SIG-M5 (cell line): ENCODE measurements around the gene ITGAE.
A peak's percentile ranks its signal among the peaks of the same experiment; 100 is the strongest.
"Not testable (repeated sequence)": the region's sequence is repeated elsewhere in the genome, so short reads cannot be mapped to it uniquely, and the experiment has no call there.

Experiments
- DNase-seq: peaks from one replicate; lab custom pipeline; 2025; lab: John Stamatoyannopoulos, UW

Gene ITGAE

DNA sequence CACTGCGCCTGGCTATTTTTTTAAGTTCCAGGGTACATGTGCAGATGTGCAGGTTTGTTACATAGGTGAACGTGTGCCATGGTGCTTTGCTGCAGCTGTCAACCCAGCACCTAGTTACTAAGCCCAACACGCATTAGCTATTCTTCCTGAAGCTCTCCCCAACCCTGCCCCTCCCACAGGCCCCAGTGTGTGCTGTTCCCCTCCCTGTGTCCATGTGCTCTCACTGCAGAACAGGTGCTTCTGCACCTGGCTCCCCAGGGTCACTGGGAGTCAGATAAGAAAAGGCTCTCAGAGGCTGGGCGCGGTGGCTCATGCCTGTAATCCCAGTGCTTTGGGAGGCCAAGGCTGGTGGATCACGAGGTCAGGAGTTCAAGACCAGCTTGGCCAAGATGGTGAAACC, 71.1 kb downstream of the ITGAE start:
- no peak for DNase-seq

DNA sequence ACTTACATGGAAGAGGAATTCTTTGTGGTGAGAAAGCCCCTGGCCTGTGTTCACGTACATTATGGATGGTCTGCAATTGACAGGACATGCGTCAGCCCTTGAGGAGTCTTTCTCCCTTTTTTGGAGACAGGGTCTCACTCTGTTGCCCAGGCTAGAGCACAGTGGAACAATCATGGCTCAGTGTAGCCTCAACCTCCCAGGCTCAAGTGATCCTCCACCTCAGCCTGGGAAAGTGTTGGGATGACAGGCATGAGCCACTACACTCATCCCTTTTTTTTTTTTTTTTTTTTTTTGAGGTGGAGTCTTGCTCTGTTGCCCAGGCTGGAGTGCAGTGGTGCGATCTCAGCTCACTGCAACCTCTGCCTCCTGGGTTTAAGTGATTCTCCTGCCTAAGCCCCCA, 72.9 kb downstream of the ITGAE start:
- not testable (repeated sequence) for DNase-seq

DNA sequence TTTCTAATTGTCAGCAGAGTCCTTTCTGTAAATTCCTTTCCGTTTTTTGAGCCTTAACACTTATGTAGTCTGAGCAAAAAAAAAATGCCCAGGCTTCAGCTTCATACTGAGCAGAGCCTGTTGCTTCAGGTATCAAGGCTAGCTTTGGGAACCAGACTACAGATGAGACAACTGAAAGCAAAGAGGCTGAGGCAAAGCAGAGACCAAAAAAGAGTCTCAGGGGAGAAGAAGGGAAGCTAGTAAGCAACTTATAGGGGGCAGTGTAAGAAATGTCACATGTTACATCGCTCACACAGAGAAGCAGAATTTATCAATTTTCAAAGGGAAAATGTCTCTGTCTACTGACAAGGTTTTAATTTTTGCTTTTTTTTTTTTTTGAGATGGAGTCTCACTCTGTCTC, 73.9 kb downstream of the ITGAE start:
- no peak for DNase-seq

DNA sequence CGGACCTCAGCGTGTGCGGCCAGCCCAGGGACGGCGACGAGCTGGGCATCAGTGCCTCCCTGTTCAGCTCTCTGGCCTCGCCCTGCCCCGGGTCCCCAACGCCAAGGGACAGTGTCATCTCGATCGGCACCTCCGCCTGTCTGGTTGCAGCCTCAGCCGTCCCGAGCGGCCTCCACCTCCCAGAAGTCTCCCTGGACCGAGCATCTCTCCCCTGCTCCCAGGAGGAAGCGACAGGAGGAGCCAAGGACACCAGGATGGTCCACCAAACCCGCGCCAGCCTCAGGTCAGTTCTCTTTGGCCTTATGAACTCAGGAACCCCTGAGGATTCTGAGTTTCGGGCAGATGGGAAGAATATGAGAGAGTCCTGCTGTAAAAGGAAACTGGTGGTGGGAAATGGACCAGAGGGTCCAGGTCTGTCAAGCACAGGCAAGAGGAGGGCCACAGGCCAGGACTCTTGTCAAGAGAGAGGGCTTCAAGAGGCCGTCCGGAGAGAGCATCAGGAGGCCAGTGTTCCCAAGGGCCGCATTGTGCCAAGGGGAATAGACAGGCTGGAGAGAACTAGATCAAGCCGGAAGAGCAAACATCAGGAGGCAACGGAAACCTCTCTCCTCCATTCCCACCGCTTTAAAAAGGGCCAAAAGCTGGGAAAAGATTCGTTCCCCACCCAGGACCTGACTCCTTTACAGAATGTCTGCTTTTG, 76.5 kb downstream of the ITGAE start:
- DNase-seq = no peak

DNA sequence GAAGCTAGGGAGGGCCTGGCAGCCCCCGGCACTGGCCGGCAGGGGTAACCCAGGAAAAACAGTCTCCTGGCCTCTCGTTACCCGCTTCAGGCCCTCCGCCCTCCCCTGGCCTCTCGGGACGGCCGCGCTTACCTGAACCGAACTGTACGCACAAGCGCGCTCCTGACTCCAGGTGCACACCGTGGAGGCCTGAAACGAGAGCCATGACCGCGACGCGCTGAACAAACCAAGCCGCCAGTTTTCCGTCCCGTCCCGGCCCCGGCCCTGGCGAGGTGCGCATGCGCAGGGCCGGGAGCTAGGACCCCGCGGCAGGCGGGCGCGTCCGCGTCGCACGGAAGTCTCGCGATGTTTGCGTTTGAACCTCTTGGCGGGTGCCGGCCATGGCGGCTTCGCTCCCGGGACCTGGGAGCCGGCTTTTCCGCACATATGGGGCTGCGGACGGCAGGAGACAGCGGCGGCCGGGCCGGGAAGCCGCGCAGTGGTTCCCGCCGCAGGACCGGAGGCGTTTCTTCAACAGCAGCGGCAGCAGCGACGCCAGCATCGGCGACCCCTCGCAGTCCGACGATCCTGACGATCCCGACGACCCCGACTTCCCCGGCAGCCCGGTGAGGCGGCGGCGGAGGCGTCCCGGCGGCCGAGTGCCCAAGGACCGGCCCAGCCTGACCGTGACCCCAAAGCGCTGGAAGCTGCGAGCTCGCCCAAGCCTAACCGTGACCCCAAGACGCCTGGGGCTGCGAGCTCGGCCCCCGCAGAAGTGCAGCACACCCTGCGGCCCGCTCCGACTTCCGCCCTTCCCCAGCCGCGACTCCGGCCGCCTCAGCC, 77.2 kb downstream of the ITGAE start, which contains the start of gene HASPIN:
Gene HASPIN, plus strand, starts transcription at position 348 of the 822 bp plus-strand sequence. Its CDS starts 33 bp downstream, at position 381.
- DNase-seq = no peak

DNA sequence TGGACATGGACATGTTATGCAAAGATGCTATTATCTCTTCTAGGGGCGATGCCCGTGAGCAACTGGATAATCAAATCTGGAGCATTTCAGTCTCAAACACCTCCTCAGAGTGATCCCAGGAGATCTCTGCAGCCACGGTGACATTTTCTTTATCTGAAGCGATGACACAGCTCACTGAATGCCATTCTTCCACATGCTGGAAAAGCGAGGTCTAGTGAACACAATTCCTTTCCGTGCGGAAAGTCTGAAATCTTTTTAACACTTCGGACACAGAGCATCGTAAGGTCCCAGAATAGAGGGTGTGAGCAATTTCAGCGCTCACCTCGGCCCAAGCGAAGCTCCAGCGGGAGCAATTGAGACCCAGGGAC, 77.8 kb downstream of the ITGAE start:
- no peak for DNase-seq

DNA sequence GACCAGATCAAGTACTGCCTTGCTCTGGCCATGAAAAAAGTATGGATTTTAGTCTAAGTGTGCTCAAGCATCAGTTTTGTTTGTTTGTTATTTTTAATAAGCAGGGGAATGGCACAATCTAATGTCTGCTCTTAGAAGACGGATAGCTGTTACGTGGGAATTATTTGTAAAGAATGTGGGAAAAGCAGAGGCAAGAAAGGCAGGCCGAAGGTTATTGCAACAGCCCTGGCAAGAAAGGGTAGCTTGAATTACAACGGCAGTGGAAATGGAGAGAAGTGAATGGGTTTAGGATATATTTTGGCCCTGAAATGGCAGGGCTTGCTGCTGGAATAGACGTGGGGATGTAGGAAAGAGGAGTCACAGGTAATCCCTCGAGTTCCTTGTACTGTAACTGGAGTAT, 78.3 kb downstream of the ITGAE start:
- no peak for DNase-seq

DNA sequence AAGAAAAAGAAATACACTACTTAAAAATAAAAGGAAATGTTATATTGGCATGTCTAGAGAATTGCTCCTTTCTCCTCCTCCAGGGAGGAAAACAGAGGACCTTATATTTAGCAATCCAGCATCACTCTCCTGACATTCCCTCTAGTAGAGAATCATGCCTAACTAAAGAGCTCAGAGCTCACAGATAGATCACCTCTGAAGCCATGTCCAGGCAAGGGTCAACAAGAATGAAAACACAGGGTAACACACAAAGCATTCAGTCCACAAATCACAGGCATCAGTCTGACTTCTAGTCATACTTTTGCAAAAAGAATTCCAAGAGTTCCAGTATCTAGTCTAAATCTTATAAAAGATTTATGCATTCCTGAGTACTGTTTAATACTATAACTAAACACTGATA, 81.7 kb downstream of the ITGAE start:
- no peak for DNase-seq

DNA sequence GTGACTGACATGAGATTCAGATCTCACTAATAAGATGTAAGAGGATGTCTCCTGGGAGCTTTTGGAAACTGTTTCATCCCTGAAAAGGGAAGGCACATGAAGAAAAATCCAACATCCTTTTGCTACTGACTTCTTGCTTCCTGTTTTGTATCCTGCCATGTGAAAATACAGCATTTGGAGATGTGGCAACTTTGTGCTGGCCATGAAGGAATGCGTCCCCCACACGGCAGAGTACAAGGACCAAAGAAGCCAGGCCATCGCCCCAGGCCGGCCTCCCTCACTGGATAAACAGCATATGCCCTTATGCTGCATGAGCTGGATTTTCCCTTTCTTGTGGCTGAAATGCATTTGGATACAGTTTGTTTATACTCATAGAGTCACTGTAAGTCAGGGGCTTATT, 82.8 kb downstream of the ITGAE start:
- DNase-seq = no peak

DNA sequence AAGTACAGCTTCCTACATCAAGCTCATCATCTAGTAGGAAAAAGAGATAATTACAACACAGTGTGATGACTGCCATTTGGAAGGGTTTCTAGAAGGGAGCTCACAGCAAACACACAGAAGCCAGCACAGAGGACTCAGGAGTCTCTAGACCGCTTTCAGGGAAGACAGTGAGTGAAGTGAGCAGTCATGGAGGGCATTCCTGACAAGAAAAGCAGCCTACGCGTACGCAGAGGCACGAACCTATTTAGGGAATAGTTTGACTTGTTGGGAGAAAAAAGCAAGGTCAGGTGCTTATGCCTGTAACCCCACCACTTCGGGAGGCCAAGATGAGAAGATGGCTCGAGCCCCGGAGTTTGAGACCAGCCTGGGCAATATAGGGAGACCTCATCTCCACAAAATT, 85.7 kb downstream of the ITGAE start:
- no peak for DNase-seq

DNA sequence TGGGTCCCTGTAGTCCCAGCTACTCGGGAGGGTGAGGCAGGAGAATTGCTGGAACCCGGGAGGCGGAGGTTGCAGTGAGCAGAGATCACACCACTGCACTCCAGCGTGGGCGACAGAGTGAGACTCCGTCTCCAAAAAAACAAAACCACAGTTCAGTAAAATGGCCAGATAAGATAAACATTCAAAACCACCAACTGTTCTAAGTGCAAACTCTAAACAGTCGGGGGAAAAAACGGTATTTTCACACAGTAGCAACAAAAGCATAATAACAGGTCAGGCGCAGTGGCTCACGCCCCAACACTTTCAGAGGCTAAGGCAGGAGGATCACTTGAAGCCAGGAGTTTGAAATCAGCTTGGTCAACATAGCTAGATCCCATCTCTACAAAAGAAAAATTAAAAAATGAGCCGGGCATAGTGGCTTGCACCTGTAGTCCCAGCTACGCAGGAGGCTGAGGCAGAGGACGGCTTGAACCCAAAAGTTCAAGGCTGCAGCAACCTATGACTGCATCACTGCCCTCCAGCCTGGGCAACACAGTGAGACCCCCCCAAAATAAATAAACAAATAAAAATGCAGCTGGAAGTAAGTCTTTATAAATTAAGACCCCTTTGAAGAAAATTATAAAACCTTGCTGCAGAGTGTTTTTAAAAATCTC, 88.1 kb downstream of the ITGAE start:
- DNase-seq = no peak

DNA sequence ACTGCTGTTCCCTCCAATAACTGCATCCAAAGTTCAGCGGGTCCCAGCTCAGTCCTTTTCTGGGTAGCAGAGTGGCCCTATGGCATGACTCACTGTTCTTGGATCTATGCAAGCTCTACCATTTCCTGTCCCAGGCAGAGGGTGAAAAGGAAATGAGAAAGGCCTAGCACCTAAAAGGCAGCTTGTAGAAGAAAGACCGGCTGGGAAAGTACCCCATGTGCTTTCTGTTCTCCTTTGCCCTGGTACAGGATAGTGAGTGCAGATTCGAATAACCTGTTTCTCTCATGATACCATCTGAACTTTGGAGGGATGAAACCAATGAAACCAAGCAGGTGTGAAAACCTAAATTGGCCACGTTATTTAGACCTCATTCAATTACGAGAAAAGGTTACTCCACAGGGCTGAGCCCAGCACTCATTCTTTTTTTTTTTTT, 90.0 kb downstream of the ITGAE start:
- DNase-seq = peak; percentile 30

DNA sequence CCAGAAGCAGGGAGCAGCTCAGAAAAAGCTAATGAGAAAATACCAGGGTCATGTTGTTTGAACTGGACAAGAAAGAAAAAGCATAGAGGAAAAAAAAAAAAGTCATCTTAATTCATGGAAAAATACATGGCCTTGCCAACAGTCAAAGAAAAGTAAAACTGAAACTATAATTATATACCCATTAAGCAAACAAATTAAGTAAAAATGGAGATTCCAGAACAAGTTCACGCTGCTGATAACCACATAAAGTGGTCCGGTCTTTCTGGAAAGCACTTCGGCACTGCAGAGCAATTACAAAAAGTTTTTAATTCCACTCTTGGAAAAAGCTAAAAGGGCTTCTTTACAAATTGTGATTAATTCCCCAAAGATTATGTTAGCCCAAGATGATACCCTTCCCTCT, 92.6 kb downstream of the ITGAE start:
- DNase-seq = no peak

DNA sequence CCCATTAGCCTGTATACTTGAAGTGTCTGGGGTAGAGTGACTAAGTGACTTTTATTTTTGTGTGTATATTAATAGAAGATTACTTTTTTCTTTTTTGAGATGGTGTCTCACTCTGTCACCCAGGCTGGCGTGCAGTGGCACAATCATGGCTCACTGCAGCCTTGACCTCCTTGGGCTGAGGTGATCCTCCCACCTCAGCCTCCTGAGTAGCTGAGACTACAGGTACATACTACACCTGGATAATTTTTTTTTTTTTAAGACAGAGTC, 95.3 kb downstream of the ITGAE start:
- DNase-seq = not testable (repeated sequence)

DNA sequence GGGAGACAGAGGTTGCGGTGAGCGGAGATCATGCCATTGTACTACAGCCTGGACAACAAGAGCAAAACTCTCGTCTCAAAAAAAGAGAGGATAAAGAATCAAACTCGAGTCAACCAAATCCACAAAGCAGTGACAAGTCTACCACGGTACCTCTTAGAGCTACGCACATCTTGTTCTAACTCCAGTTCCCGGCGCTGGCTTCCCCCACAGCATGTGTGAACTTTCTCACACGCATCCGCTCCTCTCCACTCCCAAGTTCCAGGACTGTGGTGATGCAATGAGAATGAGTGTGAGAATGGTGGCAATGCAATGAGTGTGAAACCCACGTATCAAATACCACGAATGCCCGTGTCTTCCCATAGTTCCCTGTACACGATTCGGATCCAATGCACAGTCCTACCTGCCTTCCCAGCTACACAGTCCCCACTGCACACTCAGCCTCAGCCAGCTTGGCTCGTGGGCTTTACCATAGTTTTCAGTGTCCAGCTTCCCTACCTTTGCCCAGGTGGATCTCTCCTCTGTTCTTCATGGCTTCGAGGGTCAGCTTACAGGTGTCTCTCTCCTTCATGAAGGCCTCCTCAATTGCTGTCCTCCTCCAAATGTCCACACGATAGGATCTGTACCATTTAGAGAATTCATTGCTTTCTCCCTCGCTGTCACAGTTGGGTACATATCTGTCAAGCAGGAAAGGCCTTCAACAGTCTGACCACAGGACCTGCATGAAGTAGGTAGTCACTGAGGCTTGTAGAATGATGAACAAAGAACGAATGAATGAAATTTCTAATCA, 95.9 kb downstream of the ITGAE start:
- DNase-seq = no peak

DNA sequence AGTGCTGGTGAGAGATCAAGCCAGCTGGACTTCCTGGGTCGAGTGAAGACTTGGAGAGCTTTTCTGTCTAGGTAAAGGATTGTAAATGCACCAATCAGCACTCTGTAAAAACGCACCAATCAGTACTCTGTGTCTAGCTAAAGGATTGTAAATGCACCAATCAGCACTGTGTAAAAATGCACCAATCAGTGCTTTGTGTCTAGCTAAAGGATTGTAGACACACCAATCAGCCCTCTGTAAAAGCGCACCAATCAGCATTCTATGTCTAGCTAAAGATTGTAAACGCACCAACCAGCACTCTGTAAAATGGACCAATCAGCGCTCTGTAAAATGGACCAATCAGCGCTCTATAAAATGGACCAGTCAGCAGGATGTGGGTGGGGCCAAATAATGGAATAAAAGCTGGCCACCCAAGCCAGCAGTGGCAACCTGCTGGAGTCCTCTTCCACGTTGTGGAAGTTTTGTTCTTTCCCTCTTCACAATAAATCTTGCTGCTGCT, 98.9 kb downstream of the ITGAE start:
- DNase-seq = not testable (repeated sequence)

DNA sequence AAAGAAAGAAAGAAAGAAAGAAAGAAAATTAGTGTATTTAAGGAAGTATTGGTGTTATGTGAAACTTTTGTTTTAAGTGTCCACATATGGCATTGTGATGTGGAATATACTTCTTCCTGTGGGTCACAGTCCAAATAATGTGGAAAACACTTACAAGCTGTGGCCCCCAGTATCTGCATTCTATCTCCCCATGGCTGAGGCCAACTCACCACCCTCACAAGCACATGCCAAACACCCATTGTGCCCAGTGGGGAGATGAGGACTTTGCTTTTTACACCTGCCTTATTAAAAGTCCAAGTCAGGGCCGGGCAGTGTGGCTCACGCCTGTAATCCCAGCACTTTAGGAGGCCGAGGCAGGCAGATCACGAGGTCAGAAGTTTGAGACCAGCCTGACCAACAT, 101.0 kb downstream of the ITGAE start:
- DNase-seq = no peak

DNA sequence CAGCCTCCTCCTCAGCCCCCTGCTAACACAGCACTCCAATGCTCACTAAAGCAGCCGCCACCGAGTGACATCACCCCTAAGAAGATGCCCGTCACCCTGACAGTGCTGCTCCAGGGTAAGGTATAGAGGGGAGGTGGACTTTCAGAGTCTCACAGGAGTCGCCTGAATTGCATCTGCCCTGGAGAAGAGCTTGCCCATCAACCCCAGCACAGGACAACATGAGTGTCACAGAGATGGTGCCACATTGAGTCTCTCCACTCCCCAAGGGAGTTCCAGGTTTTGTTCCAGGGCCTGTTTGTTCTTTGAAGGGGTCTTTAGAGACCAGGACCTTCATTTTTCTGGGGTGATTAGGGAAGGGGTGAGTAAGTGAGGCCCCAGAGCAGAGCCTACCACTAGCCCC, 102.8 kb downstream of the ITGAE start:
- no peak for DNase-seq

DNA sequence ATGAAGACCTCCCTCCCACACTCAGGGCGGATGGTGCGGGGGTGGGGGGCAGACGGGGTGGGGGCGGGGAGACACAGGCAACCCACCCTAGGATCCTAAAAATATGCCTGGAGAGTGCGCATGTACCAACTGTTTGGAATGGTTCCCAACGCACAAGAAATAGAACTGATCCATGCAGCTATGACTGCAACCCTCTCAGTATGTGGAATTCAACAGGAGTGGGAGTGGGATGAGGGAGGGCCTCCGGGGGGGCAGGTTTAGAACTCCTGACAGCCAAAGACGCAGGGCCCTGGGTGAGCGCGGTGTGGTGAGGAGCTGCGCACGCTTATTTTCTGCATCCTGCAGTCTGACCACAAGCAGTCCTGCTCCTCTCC, 103.9 kb downstream of the ITGAE start:
- DNase-seq = no peak

DNA sequence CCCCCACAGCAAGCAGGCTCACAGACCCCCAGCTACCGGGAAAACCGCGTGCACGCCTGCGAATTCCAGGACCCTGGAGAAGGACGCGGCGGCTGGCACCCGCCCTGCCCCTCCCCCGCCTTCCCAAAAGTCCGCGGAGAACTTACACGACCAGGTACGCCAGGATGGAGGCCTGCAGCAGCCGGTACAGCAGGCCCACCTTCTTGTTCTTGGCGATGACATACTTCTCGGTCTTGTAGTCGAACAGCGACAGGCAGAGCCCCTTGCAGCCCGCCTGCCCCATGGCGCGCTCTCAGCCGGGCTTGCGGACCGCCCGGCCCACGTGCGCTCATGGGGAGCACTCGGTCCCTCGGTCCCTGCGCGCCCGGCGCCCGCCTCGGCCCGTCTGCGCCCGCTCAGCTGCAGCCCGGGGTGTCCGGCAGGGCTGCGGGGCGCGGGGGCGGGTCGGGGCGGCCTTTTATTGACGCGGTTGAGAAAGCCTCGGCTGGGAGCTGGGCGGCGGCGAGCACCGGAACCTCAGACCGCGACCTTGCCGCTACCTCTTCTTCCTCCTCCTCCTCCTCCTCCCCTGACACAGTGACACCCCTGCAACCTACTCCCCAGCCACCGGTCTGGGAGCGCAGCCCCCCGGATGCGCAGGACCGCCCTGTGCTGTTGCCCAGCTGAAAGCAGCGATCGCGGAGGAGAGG, 105.1 kb downstream of the ITGAE start, which contains the start of gene P2RX5:
Gene P2RX5, minus strand, starts transcription at position 433 of the 689 bp plus-strand sequence. Its CDS starts 150 bp downstream, at position 283.
- DNase-seq = no peak

DNA sequence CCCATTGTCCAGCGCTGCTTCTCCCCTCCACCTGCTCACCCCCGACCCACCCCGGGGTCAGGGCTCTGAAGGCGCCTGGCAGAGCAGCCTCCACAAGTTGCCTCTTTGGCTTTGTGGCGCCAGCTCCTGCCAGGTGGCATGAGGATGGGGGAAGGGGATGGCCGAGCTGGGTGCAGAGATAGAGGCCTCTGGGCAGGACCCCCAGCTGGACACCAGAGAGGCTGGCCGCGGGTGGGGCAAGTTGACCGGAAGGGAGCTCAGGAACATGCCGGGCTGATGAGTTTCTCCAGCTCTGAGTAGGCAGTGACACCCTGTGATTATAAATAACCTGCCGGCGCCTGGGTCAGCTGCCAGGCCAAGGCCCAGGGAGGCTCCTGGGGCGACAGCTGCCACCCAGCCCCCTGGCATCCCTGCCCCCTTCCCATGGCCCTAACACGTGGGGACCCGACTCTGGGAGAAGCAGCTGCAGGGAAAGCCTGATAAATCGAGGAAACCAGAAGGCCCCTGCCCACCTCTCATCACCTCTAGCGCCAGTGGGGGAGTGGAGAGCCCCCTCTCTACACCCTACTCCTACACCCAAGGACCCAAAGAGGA, 105.8 kb downstream of the ITGAE start:
- no peak for DNase-seq
